Activated CD8-positive, alpha-beta memory T cell treated with anti-CD3 and anti-CD28 coated beads for 1 hour (primary cell): Measurements from ENCODE around the gene UNCX.

Experiments
- DNase-seq, 2 donors: peaks; one replicate each; pipeline ENCODE4 v3.0.0-alpha.2; 2020; ENCODE audit warnings: low read depth in 1 of 2; ENCODE audit errors: extremely low read depth in 1 of 2

UNCX gene

GRCh38 chr7:1231214-1232102, 1.2 kb upstream of the UNCX start:
- no peak for DNase-seq

DNA sequence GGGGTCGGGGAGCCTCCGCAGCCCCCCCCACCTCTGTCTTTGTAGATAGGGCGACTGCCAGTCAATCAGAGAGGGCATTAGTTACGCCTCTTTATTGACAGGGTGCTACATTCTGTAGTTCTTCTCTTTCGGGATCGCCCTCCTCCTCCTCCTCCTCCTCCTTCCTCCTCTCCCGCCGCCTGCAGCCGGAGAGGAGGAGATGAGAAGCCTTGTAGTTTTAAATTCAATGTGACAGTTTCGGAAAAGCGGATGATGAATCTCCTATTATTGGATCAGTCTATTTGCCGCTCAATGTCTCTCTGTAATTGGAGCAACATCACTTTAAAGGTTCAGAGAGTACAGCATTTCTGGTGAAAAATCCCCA, 587 bp upstream of the UNCX start:
- no peak for DNase-seq

DNA sequence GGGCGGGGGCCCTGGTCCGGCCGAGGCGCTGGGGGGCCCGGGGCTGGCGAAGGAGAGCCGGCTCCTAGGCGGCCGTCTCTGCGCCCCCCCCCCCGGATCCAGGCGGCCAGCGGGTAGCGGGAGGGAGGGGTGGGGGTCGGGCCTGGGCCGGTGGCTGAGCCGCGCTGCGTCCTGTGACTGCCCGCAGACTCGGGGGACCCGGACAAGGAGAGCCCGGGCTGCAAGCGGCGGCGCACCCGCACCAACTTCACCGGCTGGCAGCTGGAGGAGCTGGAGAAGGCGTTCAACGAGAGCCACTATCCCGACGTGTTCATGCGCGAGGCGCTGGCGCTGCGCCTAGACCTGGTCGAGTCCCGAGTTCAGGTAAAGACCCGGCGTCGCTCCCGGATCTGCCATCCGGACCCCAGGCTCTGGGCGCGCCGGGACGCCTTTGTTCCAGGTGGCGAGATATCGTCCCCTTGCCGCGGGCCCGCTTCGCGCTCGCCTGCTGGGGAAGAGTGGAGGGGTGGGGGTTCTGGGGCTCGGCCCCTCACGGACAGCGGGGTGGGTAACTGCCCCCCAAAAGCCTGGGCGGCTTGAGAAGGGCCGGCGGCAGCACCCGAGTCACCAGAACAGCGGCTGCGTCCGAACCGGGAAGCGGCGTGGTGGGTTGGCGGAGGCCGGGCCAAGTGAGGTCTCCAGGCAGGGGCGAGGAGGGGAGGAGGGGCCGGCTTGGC, 819 bp downstream of the UNCX start:
- DNase-seq, result no peak

DNA sequence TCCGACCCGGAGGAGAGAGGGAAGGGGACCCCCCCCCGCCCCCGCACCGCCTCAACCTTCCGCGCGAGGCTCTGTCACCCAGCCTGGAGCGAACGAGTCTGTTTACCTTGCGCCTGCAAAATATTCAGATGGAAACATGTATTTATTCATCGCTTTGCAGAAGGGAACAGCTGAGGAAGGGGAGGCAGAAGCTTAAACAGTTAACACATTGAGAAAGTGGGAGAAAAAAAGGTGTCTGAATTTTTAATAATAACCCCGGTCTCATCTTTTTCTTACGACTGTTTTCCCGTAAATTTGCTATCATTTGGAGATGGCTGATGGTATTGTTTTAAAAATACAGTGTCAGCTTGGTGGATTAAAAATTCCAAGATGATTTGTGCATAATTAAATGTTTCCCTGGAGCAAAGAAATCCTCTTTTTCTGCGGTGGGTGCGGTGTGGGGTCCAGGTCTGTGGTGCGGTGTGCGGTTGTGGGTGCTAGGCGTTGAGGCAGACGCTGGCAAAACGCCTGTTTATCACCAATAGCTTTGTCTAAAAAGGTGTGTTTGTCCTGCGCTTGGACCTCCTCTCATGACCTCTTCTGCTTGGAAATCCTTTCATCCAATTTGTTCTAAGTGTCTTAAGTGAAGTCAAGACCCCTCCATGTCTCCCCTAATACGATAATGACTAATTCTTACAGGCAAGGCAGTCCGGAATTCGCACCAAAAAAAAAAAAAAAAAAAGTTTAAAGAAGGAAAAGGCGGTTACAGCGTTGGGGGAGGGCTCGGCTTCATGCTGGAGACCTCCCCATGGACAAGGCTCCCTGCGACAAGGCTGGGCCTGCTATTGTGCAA, 1.6 kb downstream of the UNCX start:
- no peak for DNase-seq

GRCh38 chr7:1234881-1235500, 2.3 kb downstream of the UNCX start:
- DNase-seq, result no peak

DNA sequence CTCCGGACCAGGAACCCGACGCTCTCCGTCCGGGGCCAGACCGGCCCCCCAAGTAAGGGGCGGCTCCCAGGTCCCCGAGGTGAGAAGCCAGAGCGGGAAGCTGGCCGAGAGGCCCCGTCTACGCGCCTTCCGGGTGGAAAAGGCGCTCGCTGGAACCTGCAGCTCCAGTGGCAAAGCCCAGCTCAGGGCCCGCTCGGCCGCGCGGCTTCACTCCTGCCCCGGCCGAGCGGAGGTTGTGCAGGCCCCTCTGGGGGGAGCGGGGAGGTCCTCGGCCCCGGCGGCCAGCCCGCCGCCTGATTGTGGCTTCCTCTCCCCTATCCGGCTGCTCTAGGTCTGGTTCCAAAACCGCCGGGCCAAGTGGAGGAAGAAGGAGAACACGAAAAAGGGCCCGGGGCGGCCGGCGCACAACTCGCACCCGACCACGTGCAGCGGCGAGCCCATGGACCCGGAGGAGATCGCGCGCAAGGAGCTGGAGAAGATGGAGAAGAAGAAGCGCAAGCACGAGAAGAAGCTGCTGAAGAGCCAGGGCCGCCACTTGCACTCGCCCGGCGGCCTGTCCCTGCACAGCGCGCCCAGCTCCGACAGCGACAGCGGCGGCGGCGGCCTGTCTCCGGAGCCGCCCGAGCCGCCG, 2.9 kb downstream of the UNCX start:
- DNase-seq, result no peak

GRCh38 chr7:1236132-1236661, 3.5 kb downstream of the UNCX start:
- DNase-seq, result no peak

DNA sequence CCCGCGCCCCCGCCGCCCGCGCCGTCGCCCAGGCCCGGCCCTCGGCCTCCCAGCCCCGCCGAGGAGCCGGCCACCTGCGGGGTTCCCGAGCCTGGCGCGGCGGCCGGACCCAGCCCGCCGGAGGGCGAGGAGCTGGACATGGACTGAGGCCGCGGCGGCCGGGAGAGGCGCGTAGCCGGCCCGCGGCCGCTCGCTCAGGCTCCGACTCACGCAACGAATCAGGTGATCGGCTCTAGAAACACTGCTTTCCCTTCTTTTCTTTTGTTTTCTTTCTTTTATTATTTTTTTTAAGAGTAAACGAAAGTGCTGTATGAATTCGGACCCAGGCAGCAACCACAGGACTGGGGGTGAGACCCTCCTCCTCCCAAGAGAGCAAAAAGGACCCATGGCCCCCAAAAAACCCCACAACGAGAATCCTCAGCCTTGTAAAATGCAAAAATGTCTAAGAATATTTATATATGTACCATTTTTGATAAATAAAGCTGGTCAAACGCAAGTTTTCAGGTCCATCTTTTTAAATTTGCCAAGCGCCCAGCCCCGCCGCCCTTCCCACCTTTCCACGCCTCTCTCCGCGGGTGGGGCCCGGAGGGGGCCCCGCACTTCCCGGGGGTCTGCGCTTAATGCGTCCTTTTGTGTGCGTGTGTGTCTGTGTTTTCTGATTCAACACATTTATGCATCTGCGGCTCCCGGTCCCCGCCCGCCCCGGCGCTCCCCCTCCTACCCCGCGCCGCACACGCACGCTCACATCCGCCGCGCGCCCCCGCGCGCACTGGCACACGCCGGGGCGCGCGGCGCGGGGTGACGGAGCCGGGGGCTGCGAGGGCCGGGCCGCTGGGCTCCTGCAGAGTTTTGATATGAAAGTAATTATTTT, 4.4 kb downstream of the UNCX start:
- no peak for DNase-seq

- DNase-seq, result no peak
Observed at GRCh38 chr7:1237704-1238255, 5.1 kb downstream of the UNCX start.

DNA sequence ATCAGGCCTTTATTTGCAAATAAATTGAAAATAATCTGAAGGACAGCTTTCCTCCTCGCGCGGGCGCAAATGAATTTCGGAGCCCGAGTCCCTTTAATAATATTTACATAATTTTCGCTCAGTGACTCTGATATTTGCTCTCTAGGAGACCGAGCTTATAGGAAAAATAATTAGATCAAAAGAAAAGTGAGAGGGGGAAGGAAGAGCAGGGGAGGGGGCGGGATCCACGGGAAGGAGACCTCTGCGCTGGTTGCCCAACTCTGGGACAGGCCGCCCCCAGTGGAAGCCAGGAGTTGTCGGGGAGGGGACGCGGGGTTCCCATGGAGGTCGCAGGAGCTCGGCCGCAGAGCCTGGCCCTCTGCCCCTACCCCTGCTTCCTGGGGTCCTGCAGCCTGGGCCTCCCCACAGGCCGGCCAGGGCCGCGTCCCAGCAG, 5.8 kb downstream of the UNCX start:
- no peak for DNase-seq

DNA sequence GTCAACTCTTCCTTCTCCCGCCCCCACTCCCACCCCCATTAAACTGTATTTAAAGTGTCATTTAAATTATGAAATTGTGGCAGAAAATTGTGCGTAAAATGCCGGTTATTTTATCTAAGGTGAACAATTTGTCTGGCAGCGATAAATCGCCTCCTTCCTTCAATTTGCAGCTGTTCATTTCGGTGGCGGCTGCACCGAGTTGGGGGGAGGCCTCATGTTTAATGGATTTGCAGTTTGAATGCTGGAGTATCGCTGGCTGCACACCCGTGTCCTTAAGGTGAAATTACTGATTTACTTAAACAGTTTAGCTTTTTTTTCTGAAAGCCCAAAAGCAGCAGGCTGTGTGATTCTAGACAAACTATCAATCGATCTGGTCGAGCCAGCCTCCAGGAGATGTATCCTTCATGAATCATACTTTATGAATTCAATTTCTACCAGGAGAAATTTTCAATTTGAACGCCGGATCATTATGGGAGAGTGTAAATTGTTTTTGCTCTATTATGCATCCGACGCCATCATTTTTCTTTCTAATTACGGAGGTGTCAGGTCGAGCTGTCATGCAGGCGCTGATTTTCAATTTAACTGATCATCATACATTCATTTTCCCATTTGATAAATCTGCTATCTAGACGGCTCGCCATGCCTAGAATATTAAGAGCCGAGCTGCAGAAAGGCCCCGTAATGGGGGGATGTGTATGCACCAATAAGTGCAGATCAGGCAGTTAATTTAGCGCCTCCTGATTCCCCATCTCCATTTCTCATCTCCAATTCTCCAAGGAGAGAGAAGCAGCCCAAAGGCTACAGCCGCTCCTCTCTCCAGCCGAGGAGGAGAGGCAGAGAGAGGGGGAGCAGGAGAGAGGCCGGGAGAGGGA, 6.5 kb downstream of the UNCX start:
- DNase-seq, result no peak

DNA sequence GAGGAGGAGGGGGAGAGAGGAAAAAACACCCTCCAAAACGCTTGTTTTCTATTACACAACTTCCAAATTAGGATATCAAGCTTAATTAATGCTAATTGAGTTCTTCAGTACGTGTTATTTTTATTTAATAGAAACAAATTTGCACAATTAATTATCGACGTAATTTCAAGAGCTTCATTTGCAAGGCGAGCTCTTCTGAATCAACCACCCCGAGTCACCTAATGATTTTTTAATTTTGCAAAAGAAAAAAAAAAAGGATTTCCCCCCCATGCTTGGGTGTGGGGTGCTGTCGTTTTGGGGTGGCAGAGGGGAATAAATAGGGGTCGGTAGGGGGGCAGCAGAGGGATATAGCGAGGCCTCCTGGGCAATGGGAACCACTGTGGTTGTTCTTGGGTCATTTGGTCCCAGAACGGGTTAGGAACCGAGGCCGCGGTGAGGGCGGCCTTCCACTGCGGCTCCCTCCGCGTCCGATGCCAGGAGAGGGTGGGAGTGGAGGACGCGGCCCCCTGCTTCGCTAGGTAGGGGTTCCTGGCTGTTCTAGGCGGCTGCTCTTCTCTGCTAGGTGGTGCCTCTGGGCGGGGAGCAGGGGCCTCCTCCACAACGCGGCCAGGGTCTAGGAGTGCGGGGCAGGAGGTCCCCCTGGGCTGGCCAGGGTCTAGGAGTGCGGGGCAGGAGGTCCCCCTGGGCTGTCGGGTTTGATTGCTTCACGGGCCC, 7.3 kb downstream of the UNCX start:
- DNase-seq, result no peak

- no peak for DNase-seq
Observed at GRCh38 chr7:1240517-1241257, 8.0 kb downstream of the UNCX start.

DNA sequence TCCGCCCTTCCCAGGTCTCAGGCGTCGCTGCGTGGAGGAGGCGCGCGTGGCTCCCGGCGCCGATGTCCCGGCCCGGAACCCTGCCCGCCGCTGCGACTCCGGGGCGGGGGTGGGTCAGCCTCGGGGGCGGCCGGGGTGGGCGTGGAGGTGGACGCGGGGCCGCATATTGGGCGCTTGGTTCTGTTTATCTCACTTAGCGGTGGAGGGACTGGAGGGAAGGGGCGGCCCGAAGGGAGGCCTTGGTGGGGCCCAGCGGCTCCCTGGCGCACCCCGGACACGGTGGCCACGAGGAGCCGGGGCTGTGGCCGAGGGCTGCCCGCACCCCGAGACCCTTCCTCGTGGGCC, 8.6 kb downstream of the UNCX start:
- DNase-seq, result no peak

DNA sequence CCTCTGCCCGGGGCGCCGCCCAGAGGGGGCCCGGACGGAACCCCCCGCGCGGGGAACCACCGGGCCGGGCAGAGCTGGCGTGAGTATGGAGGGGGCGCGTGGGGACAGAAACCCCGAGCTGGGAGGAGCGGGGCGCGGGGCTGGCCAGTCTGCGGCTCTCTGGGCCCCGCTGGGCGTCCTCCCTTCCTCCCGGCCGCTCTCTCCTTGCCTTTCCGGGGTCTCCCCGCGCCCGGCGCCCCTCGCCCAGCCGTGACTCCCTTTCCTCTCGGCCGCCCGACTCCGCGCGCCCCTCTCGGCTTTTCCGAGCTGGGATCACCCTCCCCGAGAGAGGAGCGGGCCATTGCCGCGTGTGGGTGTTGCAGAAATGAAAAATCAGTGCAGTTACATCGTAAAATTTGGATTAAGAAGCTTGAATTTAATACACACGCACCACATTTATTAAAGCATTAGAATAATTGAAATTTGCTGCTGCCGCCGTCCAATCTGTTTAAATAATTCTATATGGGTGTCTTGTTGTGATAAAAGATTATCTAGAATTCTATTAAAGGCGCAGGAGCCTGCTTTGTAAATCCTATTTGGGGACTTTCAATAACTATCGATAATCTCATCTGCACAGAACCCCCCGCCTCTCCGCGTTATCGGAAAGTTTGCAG, 9.1 kb downstream of the UNCX start:
- DNase-seq, result no peak

DNA sequence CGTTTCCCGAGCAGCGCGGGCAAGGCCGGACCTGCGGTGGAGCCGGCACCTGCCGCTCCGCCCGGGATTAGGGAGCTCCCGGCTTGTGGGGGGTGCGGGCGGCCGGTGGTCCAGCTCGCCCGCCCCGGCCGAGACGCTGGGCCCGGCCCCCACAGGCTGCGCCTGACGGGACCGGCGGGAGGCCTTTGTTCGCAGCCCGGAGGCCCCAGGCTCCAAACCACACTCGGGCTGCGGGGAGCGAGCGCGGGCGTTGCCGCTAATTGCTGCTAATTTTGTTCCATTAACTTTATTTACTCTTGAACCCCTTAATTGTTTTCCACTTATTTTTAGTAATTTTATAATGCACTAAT, 9.6 kb downstream of the UNCX start:
- DNase-seq, result no peak
